Stimulated activated naive CD8-positive, alpha-beta T cell treated with anti-CD3 and anti-CD28 coated beads, Interleukin-15, Interleukin-2, amounts not matched to agents 100 ng/mL and 50 ng/mL, for 24 hours (primary cell): ENCODE data around the gene NKAIN1.

Source experiments
- H3K27ac Mint-ChIP-seq: one replicate; pipeline ENCODE4 v1.8.0; 2021; ENCODE audit warnings: mild to moderate bottlenecking, mixed read lengths
- H3K27me3 Mint-ChIP-seq: one replicate; pipeline ENCODE4 v1.8.0; 2021; ENCODE audit warnings: mixed read lengths
- H3K36me3 Mint-ChIP-seq: one replicate; pipeline ENCODE4 v1.8.0; 2021; ENCODE audit warnings: low read depth, mixed read lengths
- H3K4me1 Mint-ChIP-seq: one replicate; pipeline ENCODE4 v1.8.0; 2021; ENCODE audit warnings: low read depth, mixed read lengths
- H3K4me3 Mint-ChIP-seq: one replicate; pipeline ENCODE4 v1.8.0; 2021; ENCODE audit warnings: mild to moderate bottlenecking, mixed read lengths
- H3K9me3 Mint-ChIP-seq: one replicate; pipeline ENCODE4 v1.8.0; 2021; ENCODE audit warnings: mixed read lengths

The NKAIN1 gene

DNA sequence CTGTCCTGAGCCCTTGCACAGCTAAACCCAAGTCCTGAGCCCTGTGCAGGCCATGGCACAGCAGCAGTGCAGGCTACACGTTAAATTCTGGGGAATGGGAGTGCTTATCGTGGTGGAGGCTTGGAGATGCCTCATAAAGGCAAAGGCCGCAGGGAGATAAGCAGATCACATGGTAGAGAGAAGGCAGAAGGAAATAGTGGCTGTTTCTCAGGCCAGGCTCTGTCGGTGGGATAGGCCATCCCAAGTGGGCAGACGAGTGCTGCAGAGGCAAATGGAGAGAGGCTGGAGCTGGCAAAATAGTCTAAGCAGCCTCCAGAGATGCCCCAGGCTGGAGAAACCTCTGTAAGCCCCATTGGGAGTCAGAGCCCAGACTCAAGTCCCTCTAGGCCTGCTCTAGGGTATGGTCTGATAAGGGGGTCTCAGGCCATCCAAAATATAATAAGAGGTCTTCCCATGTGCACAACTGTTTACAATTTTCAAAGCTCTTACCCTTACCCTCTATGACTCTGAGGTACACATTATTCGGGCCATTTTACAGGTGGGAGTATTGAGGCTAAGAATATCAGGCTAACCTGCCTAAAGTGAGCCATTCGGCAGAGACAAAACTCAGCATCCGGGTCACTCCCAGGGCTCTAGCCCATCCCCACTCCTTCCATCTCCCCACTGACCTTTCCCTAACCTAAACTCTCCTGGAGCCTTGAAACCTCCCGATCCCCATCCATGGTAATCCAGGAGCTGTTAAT lies 79.6 kb downstream of the NKAIN1 start:
- Mint-ChIP-seq H3K9me3 (no peaks in the 10 kb centered on the region), H3K27me3 (peaks cover 8% of the 10 kb centered on the region), H3K27ac (no peak overlapping the region), H3K4me3 (no peak overlapping the region), H3K4me1 (peaks cover 10% of the 10 kb centered on the region), H3K36me3 (no peaks in the 10 kb centered on the region)

DNA sequence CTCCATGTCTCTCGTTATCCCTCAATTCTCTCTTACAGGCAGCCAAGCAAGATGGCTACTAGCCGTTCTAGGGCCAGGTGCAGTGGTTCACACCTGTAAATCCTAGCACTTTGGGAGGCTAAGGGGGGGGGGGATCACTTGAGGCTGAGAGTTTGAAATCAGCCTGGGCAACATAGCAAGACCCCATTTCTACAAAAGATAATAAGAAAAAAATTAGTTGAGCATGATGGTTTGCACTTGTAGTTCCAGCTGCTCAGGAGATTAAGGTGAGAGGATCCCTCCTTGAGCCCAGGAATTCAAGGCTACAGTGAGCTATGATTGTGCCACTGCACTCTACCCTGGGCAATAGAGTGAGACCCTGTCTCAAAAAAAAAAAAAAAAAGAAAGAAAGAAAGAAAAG lies 80.4 kb downstream of the NKAIN1 start:
- Mint-ChIP-seq H3K9me3 (no peaks in the 10 kb centered on the region), H3K27ac (no peak overlapping the region), H3K27me3 (peaks cover 8% of the 10 kb centered on the region), H3K4me3 (no peak overlapping the region), H3K36me3 (no peaks in the 10 kb centered on the region), H3K4me1 (peaks cover 12% of the 10 kb centered on the region)

DNA sequence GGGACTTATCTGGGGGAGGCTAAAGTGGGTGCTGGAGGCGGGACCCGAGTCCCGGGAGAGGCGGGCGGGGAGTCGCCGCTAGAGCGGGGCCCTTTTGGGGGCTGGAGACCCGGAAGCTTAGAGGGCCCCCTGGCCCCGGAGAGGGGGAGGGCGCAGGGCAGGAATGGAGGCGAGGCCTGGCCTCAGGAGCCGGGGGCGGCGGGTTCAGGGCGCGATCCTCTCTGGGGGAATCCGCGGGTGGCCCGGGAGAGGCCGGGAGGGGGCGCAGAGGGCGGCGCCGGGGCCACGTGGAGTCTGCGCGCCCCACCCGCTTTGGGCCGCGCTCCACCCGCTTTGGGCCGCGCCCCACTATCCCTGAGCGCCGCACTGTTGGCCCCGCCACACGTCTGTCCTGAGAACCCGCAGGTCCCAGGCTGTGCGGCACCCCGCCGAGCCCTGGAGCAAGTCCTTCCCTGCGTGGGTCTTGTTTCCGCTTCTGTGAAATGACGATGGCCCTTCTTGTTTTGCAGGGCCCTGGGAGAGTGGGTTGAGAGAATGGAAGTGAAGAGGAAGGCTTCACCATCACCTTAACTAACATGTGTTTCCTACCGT lies 84.4 kb downstream of the NKAIN1 start:
- H3K9me3 Mint-ChIP-seq, result no peaks in the 10 kb centered on the region
- H3K36me3 Mint-ChIP-seq, result no peaks in the 10 kb centered on the region
- peaks cover 13% of the 10 kb centered on the region for H3K4me1 Mint-ChIP-seq
- H3K27ac Mint-ChIP-seq, result peak overlapping the region; percentile 91
- H3K4me3 Mint-ChIP-seq, result peak overlapping the region; percentile 92
- H3K27me3 Mint-ChIP-seq, result no peaks in the 10 kb centered on the region

DNA sequence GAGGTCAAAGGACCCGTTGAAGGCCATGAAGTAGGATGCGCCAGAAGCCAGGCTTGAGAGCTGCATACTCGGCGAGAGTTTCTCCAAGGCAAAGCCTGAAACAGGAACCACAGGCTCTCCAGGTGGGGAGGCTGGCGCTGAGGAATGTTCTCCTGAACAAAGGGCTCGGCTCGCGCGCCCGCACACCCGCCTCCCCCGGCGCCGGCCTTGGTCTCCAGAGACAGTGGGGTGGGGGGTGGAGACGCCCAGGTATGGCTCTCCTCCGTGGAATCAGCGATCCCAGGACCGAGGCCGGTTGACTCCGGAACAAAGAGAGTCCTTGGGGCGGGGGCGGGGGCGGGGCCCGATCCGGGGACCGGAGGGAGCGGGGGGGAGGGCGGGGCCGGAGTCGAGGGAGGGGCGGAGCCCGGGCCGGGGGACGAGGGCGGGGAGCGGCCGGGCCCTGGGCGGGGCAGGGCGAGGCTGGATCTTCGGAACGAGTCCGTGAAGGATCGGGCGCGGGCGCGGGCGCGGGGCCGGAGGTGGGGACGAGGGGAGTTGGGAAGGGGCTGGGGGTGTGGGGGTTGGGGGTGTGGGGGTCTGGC lies 85.0 kb downstream of the NKAIN1 start:
- H3K27me3 Mint-ChIP-seq, result no peaks in the 10 kb centered on the region
- H3K4me1 Mint-ChIP-seq, result peaks cover 13% of the 10 kb centered on the region

DNA sequence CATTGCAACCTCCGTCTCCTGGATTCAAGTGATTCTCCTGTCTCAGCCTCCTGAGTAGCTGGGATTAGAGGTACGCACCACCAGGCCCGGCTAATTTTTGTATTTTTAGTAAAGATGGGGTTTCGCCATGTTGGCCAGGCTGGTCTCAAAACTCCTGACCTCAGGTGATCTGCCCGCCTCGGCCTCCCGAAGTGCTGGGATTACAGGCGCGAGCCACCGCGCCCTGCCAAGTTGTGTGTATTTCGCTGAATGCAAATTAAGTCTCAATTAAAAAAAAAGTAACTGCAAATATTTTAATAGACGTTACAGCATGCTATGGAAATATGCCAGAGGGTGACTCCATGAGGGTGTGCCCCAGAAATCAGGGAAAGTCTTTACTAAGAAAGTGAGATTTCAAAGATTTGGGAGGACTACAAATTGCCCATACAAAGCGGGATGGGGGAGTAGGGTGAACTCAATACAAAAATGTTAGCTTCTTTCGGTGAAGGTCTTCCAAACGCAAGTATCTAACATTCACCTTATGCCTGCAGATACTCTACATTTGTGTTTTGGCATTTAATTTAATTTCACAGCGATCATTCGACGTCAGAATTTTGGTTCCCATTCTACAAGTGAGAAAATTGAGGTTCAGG lies 85.6 kb downstream of the NKAIN1 start:
- H3K36me3 Mint-ChIP-seq, result no peaks in the 10 kb centered on the region
- no peaks in the 10 kb centered on the region for H3K27me3 Mint-ChIP-seq
- H3K27ac Mint-ChIP-seq, result peak overlapping the region; percentile 59
- no peaks in the 10 kb centered on the region for H3K9me3 Mint-ChIP-seq
- peak overlapping the region; percentile 77 for H3K4me3 Mint-ChIP-seq
- H3K4me1 Mint-ChIP-seq, result peaks cover 13% of the 10 kb centered on the region

More for the DNA sequence above, 85.0 kb downstream of the NKAIN1 start:
- H3K27ac Mint-ChIP-seq, result peak overlapping the region; percentile 59
- no peaks in the 10 kb centered on the region for H3K9me3 Mint-ChIP-seq
- peak overlapping the region; percentile 92 for H3K4me3 Mint-ChIP-seq
- no peaks in the 10 kb centered on the region for H3K36me3 Mint-ChIP-seq

DNA sequence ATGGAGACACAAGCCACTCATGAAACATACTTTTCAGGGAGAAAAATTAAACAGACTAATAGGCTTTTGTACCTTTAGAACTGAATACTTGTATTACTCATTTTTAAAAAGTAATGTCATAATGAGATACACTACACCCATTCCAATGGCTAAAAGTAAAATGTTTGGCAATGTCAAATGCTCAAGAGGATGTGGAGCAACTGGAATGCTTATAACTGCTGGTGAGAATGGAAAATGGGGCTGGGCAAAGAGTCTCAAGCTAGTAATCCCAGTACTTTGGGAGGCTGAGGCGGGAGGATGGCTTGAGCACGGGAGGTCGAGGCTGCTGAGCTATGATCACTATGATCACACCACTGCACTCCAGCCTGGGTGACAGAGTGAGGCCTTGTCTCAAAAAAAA lies 86.3 kb downstream of the NKAIN1 start:
- H3K27ac Mint-ChIP-seq, result no peak overlapping the region
- no peaks in the 10 kb centered on the region for H3K27me3 Mint-ChIP-seq
- peaks cover 13% of the 10 kb centered on the region for H3K4me1 Mint-ChIP-seq
- no peak overlapping the region for H3K4me3 Mint-ChIP-seq
- no peaks in the 10 kb centered on the region for H3K36me3 Mint-ChIP-seq
- no peaks in the 10 kb centered on the region for H3K9me3 Mint-ChIP-seq

DNA sequence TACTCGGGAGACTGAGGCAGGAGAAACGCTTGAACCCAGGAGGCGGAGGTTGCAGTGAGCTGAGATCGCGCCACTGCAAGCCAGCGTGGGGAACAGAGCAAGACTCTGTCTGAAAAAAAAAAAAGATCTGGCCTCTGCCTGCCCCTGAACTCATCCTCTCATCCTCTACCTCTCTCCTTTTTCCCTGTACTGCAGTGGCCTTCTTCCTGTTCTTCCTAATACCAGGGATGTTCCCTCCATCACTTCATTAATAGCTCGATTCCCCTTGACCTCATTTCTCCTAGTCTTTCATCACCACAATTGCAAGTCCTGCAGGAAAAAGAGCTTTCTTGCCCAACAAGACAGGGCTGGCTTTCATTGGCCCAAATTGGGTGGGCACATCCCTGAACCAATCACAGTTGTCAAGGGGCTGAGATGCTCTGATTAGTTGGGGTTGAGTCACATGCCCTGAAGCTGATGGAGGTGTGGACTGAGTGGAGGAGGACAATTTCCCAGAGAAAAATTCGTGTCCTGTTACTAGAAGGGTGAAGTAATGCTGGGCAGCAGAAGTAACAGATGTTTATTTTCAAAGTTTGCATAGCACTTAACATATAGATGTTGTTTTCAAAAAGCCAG lies 87.4 kb downstream of the NKAIN1 start:
- H3K27ac Mint-ChIP-seq, result no peak overlapping the region
- no peak overlapping the region for H3K4me3 Mint-ChIP-seq
- H3K27me3 Mint-ChIP-seq, result no peaks in the 10 kb centered on the region
- H3K36me3 Mint-ChIP-seq, result no peaks in the 10 kb centered on the region
- H3K4me1 Mint-ChIP-seq, result peaks cover 13% of the 10 kb centered on the region
- H3K9me3 Mint-ChIP-seq, result no peaks in the 10 kb centered on the region

DNA sequence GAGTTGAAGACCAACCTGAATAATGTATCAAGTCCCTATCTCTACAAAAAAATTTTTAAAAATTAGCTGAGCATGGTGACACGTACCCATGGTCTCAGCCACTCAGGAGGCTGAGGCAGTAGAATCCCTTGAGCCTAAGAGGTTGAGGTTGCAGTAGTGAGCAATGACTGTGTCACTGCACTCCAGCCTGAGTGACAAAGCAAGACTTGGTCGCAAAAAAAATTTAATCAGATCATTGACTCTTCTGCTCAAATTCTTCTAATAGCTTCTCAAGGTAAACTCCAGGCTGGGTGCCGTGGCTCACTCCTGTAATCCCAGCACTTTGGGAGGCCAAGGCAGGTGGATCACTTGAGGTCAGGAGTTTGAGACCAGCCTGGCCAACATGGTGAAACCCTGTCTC lies 88.3 kb downstream of the NKAIN1 start:
- Mint-ChIP-seq H3K4me3 (no peak overlapping the region), H3K9me3 (no peaks in the 10 kb centered on the region), H3K4me1 (peaks cover 13% of the 10 kb centered on the region), H3K36me3 (no peaks in the 10 kb centered on the region), H3K27ac (no peak overlapping the region), H3K27me3 (no peaks in the 10 kb centered on the region)

DNA sequence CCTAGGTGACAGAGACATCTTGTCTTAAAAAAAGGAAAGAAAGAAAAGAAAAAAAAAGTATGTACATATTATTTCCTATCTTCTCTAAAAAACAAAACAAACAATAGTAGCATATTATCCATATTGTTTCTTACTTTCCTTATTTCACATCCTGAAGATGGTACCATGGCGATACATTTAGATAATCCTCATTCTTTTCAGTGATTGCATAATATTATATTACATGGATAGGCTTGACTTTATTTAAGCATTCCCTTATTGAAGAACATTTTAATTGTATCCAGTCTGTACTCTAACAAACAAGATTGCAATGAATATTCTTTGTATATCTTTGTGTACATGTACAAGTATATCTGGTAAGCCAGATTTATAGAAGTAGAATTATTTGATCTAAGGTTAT lies 91.3 kb downstream of the NKAIN1 start:
- no peaks in the 10 kb centered on the region for H3K36me3 Mint-ChIP-seq
- H3K4me3 Mint-ChIP-seq, result no peak overlapping the region
- peaks cover 3% of the 10 kb centered on the region for H3K4me1 Mint-ChIP-seq
- no peak overlapping the region for H3K27ac Mint-ChIP-seq
- H3K27me3 Mint-ChIP-seq, result no peaks in the 10 kb centered on the region
- H3K9me3 Mint-ChIP-seq, result no peaks in the 10 kb centered on the region

DNA sequence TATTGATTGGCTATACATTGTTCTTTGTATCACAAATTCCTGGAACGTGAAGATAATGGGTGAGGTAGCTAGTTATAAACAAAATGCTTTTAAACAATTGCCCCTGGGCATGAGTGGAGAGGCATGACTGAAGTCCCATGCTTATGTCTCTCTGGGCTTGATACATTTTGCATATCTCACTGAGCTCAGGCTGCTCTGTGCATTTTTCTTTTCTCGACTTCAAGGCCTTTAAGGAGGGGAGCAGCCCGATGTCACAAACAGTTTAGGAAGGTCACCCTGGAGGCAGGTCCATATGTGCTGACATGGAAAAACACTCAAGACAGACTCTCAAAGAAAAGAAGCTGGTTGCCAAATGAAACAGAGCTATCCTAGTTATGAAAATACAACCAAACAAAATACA lies 94.0 kb downstream of the NKAIN1 start:
- no peak overlapping the region for H3K27ac Mint-ChIP-seq
- no peaks in the 10 kb centered on the region for H3K9me3 Mint-ChIP-seq

DNA sequence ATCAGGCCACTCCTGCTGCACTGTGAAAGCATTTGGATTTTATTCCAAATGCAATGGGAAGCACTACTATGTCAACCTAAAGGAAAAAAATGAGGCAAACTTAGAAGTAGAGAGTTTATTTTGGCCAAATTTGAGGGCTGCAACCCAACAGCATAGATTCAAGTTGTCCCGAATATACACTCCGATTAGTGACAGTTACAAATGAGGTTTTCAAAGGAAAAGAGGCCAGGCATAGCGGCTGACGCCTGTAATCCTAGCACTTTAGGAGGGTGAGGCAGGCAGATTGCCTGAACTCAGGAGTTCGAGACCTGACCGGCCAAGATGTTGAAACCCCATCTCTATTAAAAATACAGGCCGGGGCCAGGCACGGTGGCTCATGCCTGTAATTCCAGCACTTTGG lies 95.2 kb downstream of the NKAIN1 start:
- no peaks in the 10 kb centered on the region for H3K4me1 Mint-ChIP-seq
- no peaks in the 10 kb centered on the region for H3K27me3 Mint-ChIP-seq
- H3K27ac Mint-ChIP-seq, result no peak overlapping the region
- H3K4me3 Mint-ChIP-seq, result no peak overlapping the region
- no peaks in the 10 kb centered on the region for H3K9me3 Mint-ChIP-seq
- H3K36me3 Mint-ChIP-seq, result no peaks in the 10 kb centered on the region

More for the DNA sequence above, 94.0 kb downstream of the NKAIN1 start:
- H3K4me3 Mint-ChIP-seq, result no peak overlapping the region
- H3K4me1 Mint-ChIP-seq, result no peaks in the 10 kb centered on the region
- no peaks in the 10 kb centered on the region for H3K36me3 Mint-ChIP-seq
- H3K27me3 Mint-ChIP-seq, result no peaks in the 10 kb centered on the region

DNA sequence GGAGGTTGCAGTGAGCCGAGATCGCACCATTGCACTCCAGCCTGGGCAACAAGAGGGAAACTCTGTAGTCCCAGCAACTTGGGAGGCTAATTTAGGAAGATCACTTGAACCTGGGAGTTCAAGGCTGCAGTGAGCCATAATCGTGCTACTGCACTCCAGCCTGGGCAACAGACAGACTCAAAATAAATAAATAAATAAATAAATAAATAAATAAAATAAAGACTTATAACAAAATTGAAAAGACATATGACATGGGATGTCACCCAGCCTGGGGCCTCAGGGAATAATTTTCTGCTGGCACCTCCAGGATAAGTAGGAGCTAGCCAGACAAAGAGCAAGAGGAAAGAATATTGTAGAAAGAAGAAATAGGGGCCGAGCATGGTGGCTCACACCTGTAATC lies 96.2 kb downstream of the NKAIN1 start:
- Mint-ChIP-seq H3K4me3 (no peak overlapping the region), H3K9me3 (no peaks in the 10 kb centered on the region), H3K27ac (no peak overlapping the region), H3K36me3 (no peaks in the 10 kb centered on the region), H3K27me3 (no peaks in the 10 kb centered on the region), H3K4me1 (no peaks in the 10 kb centered on the region)

DNA sequence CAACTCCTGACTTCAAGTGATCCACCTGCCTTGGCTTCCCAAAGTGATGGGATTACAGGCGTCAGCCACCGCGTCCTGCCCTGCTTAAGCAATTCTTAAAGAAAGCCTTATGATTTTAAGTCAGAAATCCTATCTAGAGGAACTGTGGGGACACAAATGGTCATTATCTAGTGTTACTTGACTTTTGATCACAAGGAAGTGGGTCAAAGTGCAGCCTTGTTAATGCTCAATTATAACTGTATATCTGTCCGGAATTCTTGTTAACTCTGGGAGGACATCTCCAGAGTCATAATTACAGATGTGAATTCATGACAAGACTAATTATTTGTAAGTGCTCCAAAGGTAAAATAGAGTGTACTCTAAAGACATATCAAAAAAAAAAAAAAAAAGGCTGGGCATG lies 97.3 kb downstream of the NKAIN1 start:
- Mint-ChIP-seq H3K9me3 (no peaks in the 10 kb centered on the region), H3K4me3 (no peak overlapping the region), H3K27me3 (no peaks in the 10 kb centered on the region), H3K36me3 (no peaks in the 10 kb centered on the region), H3K4me1 (no peaks in the 10 kb centered on the region), H3K27ac (no peak overlapping the region)

DNA sequence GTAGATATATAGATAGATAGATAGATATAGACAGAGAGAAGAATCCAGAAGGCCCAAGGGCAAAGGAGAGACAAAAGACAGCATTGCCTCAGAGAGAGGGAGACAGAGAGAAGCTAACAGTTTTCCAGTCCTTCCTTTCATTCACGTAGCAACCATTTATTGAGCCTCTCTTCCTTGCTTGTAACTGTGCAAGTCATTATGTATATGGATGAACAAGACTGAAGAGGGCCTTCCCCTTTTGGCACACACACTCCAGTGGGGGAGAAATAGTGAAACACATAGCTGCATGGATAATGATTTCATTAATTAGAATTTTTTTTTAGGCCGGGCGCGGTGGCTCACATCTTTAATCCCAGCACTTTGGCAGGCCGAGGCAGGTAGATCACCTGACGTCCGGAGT lies 99.4 kb downstream of the NKAIN1 start:
- Mint-ChIP-seq H3K27ac (no peak overlapping the region), H3K4me1 (no peaks in the 10 kb centered on the region), H3K27me3 (no peaks in the 10 kb centered on the region), H3K9me3 (no peaks in the 10 kb centered on the region), H3K4me3 (no peak overlapping the region), H3K36me3 (no peaks in the 10 kb centered on the region)
